ENCODE measurements around the gene CAMK1D.
"Not testable (repeated sequence)": the region's sequence is repeated elsewhere in the genome, so short reads cannot be mapped to it uniquely, and the experiment has no call there.

Gene CAMK1D

DNA sequence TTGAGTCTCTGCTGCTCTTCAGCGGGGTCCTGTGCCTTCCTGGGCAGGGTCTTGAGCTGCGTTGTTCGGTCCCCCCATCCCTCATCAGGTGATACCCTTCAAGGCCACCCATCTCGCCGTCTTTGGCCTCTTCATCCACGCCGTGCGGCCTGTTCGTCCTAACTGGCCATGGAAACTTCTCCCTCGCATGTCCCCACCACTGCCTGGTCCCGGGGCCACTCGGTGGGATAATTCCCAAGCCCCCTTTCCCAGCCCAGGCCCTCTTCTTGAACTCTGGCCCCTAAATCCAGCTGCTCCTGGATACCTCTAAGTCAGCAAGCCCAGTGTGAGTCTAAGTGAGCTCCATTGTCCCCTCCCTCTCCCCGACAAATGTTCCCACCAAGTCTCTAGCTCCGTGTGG is 74.5 kb downstream of the CAMK1D start:
- Mint-ChIP-seq H3K27ac (no peak overlapping the region), H3K9me3 (no peaks in the 10 kb centered on the region), H3K27me3 (no peaks in the 10 kb centered on the region), H3K4me3 (no peak overlapping the region), H3K36me3 (ENCODE audit: low read depth) (peaks cover 28% of the 10 kb centered on the region), H3K4me1 (ENCODE audit: low read depth) (peaks cover 18% of the 10 kb centered on the region)
- intact Hi-C loops (cut with micrococcal nuclease), result no loop called here

- H3K4me1 Mint-ChIP-seq (ENCODE audit: low read depth), result peaks cover 18% of the 10 kb centered on the region
- H3K27ac Mint-ChIP-seq, result no peak overlapping the region
- peaks cover 33% of the 10 kb centered on the region for H3K36me3 Mint-ChIP-seq (ENCODE audit: low read depth)
- H3K27me3 Mint-ChIP-seq, result no peaks in the 10 kb centered on the region
- H3K9me3 Mint-ChIP-seq, result no peaks in the 10 kb centered on the region
- no peak overlapping the region for H3K4me3 Mint-ChIP-seq
- intact Hi-C loops (cut with micrococcal nuclease), result no loop called here
Measured at GRCh38 chr10:12427276-12427675, 77.9 kb downstream of the CAMK1D start.

DNA sequence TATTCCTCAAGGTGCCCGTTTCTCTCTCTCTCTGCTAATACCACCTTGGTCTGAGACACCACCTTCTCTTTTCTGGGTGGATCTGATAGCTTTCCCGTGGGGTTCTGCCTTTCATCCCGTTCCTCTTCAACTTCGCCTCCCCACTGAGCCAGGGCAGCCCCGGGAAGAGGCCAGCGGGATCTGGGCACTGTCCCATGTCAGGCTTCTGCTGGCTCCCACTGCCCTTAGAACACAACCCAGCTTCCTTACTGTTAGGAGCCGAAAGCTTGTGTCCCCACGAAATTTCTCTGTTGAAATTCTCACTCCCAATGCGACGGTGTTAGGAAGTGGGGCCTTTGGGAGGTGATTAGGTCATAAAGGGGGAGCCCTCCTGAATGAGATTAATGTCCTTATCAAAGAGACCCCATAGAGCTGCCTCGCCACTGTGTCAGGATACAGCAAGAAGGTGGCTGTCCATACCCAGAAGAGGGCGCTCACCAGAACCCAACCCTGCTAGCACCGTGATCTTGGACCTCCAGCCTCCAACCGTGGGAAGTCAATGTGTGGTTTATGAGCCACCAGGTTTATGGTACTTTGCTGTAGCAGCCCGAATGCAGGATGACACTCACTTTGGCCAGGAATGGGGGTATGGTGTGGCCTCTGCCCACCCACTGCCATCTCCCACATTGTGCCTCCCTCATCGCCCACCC is 79.2 kb downstream of the CAMK1D start:
- Mint-ChIP-seq H3K4me1 (ENCODE audit: low read depth) (peaks cover 22% of the 10 kb centered on the region), H3K4me3 (no peak overlapping the region), H3K9me3 (no peaks in the 10 kb centered on the region), H3K27ac (no peak overlapping the region), H3K27me3 (no peaks in the 10 kb centered on the region), H3K36me3 (ENCODE audit: low read depth) (peaks cover 33% of the 10 kb centered on the region)
- intact Hi-C loops (cut with micrococcal nuclease), result no loop called here

- intact Hi-C loops (cut with micrococcal nuclease), result no loop called here
- H3K4me1 Mint-ChIP-seq (ENCODE audit: low read depth), result peaks cover 6% of the 10 kb centered on the region
- no peak overlapping the region for H3K4me3 Mint-ChIP-seq
- peaks cover 19% of the 10 kb centered on the region for H3K36me3 Mint-ChIP-seq (ENCODE audit: low read depth)
- no peaks in the 10 kb centered on the region for H3K27me3 Mint-ChIP-seq
- H3K27ac Mint-ChIP-seq, result no peak overlapping the region
- H3K9me3 Mint-ChIP-seq, result no peaks in the 10 kb centered on the region
Measured at GRCh38 chr10:12430406-12430982, 81.1 kb downstream of the CAMK1D start.

GRCh38 chr10:12431151-12432101 is 82.1 kb downstream of the CAMK1D start:
- intact Hi-C loops (cut with micrococcal nuclease), result no loop called here
- no peaks in the 10 kb centered on the region for H3K9me3 Mint-ChIP-seq
- peaks cover 5% of the 10 kb centered on the region for H3K4me1 Mint-ChIP-seq (ENCODE audit: low read depth)
- no peak overlapping the region for H3K27ac Mint-ChIP-seq
- H3K36me3 Mint-ChIP-seq (ENCODE audit: low read depth), result peaks cover 19% of the 10 kb centered on the region
- H3K4me3 Mint-ChIP-seq, result no peak overlapping the region
- H3K27me3 Mint-ChIP-seq, result no peaks in the 10 kb centered on the region

- H3K36me3 Mint-ChIP-seq (ENCODE audit: low read depth), result peaks cover 19% of the 10 kb centered on the region
- no peaks in the 10 kb centered on the region for H3K27me3 Mint-ChIP-seq
- no peak overlapping the region for H3K27ac Mint-ChIP-seq
- H3K4me3 Mint-ChIP-seq, result no peak overlapping the region
- peaks cover 5% of the 10 kb centered on the region for H3K4me1 Mint-ChIP-seq (ENCODE audit: low read depth)
- intact Hi-C loops (cut with micrococcal nuclease), result no loop called here
- H3K9me3 Mint-ChIP-seq, result no peaks in the 10 kb centered on the region
Measured at GRCh38 chr10:12432402-12433189, 83.2 kb downstream of the CAMK1D start.

DNA sequence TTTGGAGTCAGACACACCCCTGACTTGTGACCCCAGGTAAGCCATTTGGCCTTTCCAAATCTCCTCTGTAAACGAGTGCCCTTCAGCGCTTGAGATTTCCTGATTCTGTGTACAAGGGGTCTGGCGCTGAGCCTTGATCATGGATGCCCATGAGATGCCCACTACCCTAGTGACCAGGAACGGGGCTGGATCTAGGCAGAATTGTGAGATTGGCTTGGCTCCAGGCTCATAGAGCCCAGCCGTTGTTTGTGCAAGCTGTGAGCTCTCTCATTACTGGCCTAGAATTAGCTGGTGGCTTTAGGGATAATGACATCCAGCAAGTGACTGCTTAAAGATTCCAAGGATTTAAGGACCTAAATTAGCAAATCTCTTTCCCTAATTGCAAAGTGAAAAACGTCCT is 84.9 kb downstream of the CAMK1D start:
- H3K4me3 Mint-ChIP-seq, result no peak overlapping the region
- no peak overlapping the region for H3K27ac Mint-ChIP-seq
- H3K4me1 Mint-ChIP-seq (ENCODE audit: low read depth), result peaks cover 5% of the 10 kb centered on the region
- H3K9me3 Mint-ChIP-seq, result peaks cover 5% of the 10 kb centered on the region
- H3K36me3 Mint-ChIP-seq (ENCODE audit: low read depth), result peaks cover 14% of the 10 kb centered on the region
- no peaks in the 10 kb centered on the region for H3K27me3 Mint-ChIP-seq
- intact Hi-C loops (cut with micrococcal nuclease), result no loop called here

DNA sequence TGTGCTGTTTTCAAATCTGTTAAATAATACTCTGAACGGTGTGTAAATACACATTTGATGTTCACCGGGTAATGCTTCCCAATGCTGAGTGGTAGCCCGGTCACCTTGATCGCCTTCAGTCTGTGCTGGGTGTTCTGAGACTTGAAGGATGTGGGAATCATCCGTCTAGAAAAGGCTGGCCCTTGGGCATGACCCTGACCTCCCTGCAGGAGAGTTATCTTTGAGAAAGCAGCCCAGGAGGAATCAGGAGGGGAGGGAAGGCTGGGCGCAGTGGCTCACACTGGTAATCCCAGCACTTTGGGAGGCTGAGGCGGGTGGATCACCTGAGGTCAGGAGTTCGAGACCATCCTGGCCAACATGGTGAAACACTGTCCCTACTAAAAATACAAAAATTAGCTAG is 85.3 kb downstream of the CAMK1D start:
- H3K27me3 Mint-ChIP-seq; H3K4me1 Mint-ChIP-seq (ENCODE audit: low read depth); H3K9me3 Mint-ChIP-seq; H3K27ac Mint-ChIP-seq; H3K4me3 Mint-ChIP-seq; intact Hi-C loops (cut with micrococcal nuclease): not testable (repeated sequence)
- peaks cover 17% of the 10 kb centered on the region for H3K36me3 Mint-ChIP-seq (ENCODE audit: low read depth)

DNA sequence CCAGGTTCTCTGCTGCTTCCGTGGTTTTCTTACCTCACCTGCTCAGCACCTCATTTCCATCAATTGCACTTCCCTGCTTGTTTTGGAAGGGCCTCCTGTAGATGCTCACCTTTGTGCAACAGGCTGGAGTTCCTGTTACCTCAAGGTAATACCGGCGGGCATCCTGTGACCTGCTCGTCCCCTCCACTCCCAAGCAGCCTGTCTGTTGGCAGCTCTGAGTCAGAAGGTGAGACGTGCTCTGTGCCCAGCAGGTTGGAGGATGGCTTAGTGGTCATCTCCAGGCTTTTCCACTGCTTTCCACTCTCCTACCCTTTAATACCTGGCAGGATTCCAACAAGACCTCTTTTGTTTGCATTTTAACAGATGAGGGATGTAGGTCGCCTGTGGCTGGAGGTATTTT is 86.0 kb downstream of the CAMK1D start:
- Mint-ChIP-seq H3K4me1 (ENCODE audit: low read depth) (peaks cover 5% of the 10 kb centered on the region), H3K27me3 (no peaks in the 10 kb centered on the region), H3K36me3 (ENCODE audit: low read depth) (peaks cover 19% of the 10 kb centered on the region), H3K9me3 (peaks cover 11% of the 10 kb centered on the region), H3K4me3 (no peak overlapping the region), H3K27ac (no peak overlapping the region)
- intact Hi-C loops (cut with micrococcal nuclease), result no loop called here

- H3K27ac Mint-ChIP-seq, result no peak overlapping the region
- no peaks in the 10 kb centered on the region for H3K27me3 Mint-ChIP-seq
- no peak overlapping the region for H3K4me3 Mint-ChIP-seq
- peaks cover 12% of the 10 kb centered on the region for H3K36me3 Mint-ChIP-seq (ENCODE audit: low read depth)
- no peaks in the 10 kb centered on the region for H3K4me1 Mint-ChIP-seq (ENCODE audit: low read depth)
- peaks cover 11% of the 10 kb centered on the region for H3K9me3 Mint-ChIP-seq
- intact Hi-C loops (cut with micrococcal nuclease), result no loop called here
Measured at GRCh38 chr10:12438919-12439692, 89.8 kb downstream of the CAMK1D start.

DNA sequence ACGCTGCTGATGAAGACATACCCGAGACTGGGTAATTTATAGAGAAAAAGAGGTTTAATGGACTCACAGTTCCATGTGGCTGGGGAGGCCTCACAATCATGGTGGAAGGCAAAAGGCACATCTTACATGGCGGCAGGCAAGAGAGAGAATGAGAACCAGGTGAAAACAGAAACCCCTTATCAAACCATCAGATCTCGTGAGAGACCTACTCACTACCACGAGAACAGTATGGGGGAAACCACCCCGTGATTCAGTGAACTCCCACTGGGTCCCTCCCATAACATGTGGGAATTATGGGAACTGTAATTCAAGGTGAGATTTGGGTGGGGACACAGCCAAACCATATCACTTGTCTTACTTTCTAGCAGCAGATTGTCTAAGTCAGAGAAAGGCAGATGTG is 90.4 kb downstream of the CAMK1D start:
- H3K36me3 Mint-ChIP-seq (ENCODE audit: low read depth), result peaks cover 12% of the 10 kb centered on the region
- H3K27ac Mint-ChIP-seq; intact Hi-C loops (cut with micrococcal nuclease); H3K4me3 Mint-ChIP-seq; H3K4me1 Mint-ChIP-seq (ENCODE audit: low read depth); H3K27me3 Mint-ChIP-seq: not testable (repeated sequence)
- peaks cover 11% of the 10 kb centered on the region for H3K9me3 Mint-ChIP-seq

DNA sequence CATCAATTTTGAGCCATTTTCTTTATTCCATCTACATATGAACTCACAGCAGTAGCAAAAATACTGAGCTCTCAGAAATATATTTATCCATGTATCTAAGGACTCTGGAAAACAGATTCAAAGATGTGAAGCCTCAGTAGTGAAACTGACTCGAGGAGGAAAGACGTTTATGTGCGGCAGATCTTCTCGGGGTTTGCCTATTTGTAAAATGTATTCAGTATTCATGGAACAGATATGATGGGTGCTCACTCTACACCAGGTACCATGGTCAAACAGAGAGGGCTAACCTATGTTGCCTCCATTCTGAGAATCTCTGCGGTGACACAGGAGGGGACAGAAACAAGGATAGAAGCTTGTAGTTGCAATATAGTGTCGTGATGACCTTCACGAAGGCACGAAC is 93.7 kb downstream of the CAMK1D start:
- Mint-ChIP-seq H3K4me3 (no peak overlapping the region), H3K4me1 (ENCODE audit: low read depth) (peaks cover 11% of the 10 kb centered on the region), H3K27me3 (peaks cover 3% of the 10 kb centered on the region), H3K27ac (no peak overlapping the region), H3K9me3 (peaks cover 11% of the 10 kb centered on the region), H3K36me3 (ENCODE audit: low read depth) (peaks cover 12% of the 10 kb centered on the region)
- intact Hi-C loops (cut with micrococcal nuclease), result no loop called here

DNA sequence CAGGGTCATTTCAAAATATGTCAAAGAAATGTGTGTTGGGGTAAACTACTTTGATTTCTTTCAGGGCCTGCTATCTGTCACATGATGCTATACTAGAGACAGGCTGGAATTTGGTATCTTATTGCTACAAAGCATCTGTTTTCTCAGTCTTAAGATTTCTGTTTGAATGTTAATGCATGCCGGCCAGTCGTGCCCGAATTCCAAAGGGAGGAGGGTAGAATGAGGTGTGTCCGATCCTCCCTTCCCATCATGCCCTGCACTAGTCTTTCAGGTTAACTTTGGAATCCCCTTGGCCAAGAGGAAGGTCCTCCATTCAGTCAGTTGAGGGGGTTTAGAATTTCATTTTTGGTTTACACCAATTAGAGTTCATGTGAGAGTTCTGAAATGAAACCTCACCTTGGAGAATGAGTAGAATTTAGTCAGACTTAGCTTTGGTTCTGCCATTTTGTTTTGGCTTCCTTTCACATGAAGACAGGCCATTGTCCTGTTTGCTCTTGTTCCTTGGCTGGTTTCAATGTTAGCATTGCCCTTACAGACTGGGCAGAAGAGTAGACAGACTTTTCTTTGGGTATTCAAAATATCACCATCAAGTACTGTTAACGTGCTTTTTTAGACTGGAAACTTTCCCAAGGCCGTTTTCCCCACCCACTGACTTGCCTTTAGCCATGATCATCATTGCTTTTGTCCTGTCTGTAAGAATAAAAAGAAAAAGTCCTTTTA is 95.8 kb downstream of the CAMK1D start:
- Mint-ChIP-seq H3K4me3 (no peak overlapping the region), H3K36me3 (ENCODE audit: low read depth) (no peaks in the 10 kb centered on the region), H3K27me3 (peaks cover 6% of the 10 kb centered on the region), H3K27ac (no peak overlapping the region), H3K4me1 (ENCODE audit: low read depth) (peaks cover 24% of the 10 kb centered on the region), H3K9me3 (no peaks in the 10 kb centered on the region)
- intact Hi-C loops (cut with micrococcal nuclease), result no loop called here

Data from dendritic cell treated with granulocyte-macrophage colony-stimulating factor and Interleukin-4, amounts not matched to agents 40 ng/mL and 50 ng/mL, for 4 days (primary cell).